SKM-1 treated with dmso at 0.1 percent for 144 hours (cell line): ENCODE results near the gene NANOGP8.
"Not testable (repeated sequence)": the region's sequence is repeated elsewhere in the genome, so short reads cannot be mapped to it uniquely, and the experiment has no call there.

Source experiments
- DNase-seq: peaks from one replicate; lab custom pipeline; 2025; ENCODE audit not compliant: unreplicated experiment; lab: John Stamatoyannopoulos, UW

Gene NANOGP8

GRCh38 chr15:35095941-35096340 is 10.8 kb upstream of the NANOGP8 start:
- DNase-seq, result no peak

GRCh38 chr15:35092846-35093245 is 7.8 kb upstream of the NANOGP8 start:
- DNase-seq, result no peak

GRCh38 chr15:35092311-35092710 is 7.2 kb upstream of the NANOGP8 start:
- no peak for DNase-seq

- no peak for DNase-seq
Observed at GRCh38 chr15:35090104-35090807, 5.2 kb upstream of the NANOGP8 start.

GRCh38 chr15:35089551-35089950 is 4.5 kb upstream of the NANOGP8 start:
- no peak for DNase-seq

- no peak for DNase-seq
Observed at GRCh38 chr15:35088329-35088728, 3.2 kb upstream of the NANOGP8 start.

- no peak for DNase-seq
Observed at GRCh38 chr15:35087759-35088158, 2.7 kb upstream of the NANOGP8 start.

GRCh38 chr15:35082371-35083348 is 2.4 kb downstream of the NANOGP8 start:
- not testable (repeated sequence) for DNase-seq

GRCh38 chr15:35081626-35082365 is 3.3 kb downstream of the NANOGP8 start:
- not testable (repeated sequence) for DNase-seq

GRCh38 chr15:35080226-35080625 is 4.9 kb downstream of the NANOGP8 start:
- DNase-seq, result no peak

GRCh38 chr15:35078221-35078915 is 6.7 kb downstream of the NANOGP8 start:
- peak; percentile 53 for DNase-seq

- DNase-seq, result peak; percentile 41
Observed at GRCh38 chr15:35071106-35071505, 14.0 kb downstream of the NANOGP8 start.

- no peak for DNase-seq
Observed at GRCh38 chr15:35068846-35069475, 16.1 kb downstream of the NANOGP8 start.

- DNase-seq, result no peak
Observed at GRCh38 chr15:35067496-35068347, 17.4 kb downstream of the NANOGP8 start.

- no peak for DNase-seq
Observed at GRCh38 chr15:35066094-35066493, 19.0 kb downstream of the NANOGP8 start.

GRCh38 chr15:35064576-35065190 is 20.4 kb downstream of the NANOGP8 start:
- no peak for DNase-seq

- no peak for DNase-seq
Observed at GRCh38 chr15:35062738-35063099, 22.4 kb downstream of the NANOGP8 start.

GRCh38 chr15:35061825-35062737 is 23.0 kb downstream of the NANOGP8 start:
- no peak for DNase-seq
